ENCODE results near the gene NOTCH2.

DNA sequence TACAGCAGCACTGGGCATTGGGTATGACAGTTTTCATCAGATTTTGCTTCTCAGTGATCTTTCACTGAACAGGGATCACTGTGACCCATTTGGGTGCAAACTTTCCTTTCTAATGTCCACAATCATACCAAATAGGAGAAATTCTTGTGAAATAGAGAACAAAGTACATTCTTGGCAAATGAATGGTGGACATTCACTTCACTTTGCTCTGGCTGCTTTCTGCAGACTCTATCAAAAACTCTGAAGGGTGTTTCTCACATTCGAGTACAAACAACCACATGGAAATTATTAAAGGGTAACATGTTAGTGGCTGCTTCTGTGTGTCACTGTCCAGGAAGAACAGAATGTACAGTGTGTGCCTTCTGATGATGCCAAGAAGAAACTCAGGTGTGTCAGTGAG, 111.2 kb downstream of the NOTCH2 start:
- TF ChIP-seq, protein P1, sequence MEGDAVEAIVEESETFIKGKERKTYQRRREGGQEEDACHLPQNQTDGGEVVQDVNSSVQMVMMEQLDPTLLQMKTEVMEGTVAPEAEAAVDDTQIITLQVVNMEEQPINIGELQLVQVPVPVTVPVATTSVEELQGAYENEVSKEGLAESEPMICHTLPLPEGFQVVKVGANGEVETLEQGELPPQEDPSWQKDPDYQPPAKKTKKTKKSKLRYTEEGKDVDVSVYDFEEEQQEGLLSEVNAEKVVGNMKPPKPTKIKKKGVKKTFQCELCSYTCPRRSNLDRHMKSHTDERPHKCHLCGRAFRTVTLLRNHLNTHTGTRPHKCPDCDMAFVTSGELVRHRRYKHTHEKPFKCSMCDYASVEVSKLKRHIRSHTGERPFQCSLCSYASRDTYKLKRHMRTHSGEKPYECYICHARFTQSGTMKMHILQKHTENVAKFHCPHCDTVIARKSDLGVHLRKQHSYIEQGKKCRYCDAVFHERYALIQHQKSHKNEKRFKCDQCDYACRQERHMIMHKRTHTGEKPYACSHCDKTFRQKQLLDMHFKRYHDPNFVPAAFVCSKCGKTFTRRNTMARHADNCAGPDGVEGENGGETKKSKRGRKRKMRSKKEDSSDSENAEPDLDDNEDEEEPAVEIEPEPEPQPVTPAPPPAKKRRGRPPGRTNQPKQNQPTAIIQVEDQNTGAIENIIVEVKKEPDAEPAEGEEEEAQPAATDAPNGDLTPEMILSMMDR (IDR thresholded peaks at IDR 0.05; ENCODE audit: low read depth, low read length) = no peak
- TF ChIP-seq, protein P2, sequence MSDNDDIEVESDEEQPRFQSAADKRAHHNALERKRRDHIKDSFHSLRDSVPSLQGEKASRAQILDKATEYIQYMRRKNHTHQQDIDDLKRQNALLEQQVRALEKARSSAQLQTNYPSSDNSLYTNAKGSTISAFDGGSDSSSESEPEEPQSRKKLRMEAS (IDR thresholded peaks at IDR 0.05; ENCODE audit: low read depth, low read length) = no peak
